GM10266 (cell line): ENCODE measurements around the gene BCKDHA.
"Not testable (repeated sequence)": the region's sequence is repeated elsewhere in the genome, so short reads cannot be mapped to it uniquely, and the experiment has no call there.

Source experiments
- DNase-seq: peaks from one replicate; pipeline ENCODE4 v3.0.0; 2012; ENCODE audit errors: extremely low spot score
- CTCF ChIP-seq: IDR thresholded peaks from 2 replicates; pipeline ENCODE4 v1.5.1; 2012; ENCODE audit warnings: mild to moderate bottlenecking, low read depth; ENCODE audit not compliant: control insufficient read depth, insufficient read depth; ENCODE audit errors: missing control alignments

The BCKDHA gene

GRCh38 chr19:41399525-41399924 lies 1.9 kb downstream of the BCKDHA start:
- DNase-seq: no peak
- no peak for TF ChIP-seq CTCF

- TF ChIP-seq CTCF: no peak
- no peak for DNase-seq
These were observed 3.9 kb downstream of the BCKDHA start for GRCh38 chr19:41401483-41401882.

- no peak for DNase-seq
- TF ChIP-seq CTCF: no peak
These were observed 4.4 kb downstream of the BCKDHA start for GRCh38 chr19:41402010-41402409.

GRCh38 chr19:41403181-41403970 lies 5.8 kb downstream of the BCKDHA start:
- TF ChIP-seq CTCF: no peak
- DNase-seq: no peak

- DNase-seq: no peak
These were observed 8.2 kb downstream of the BCKDHA start for GRCh38 chr19:41405776-41406175.

GRCh38 chr19:41407271-41407670 lies 9.7 kb downstream of the BCKDHA start:
- no peak for DNase-seq
- TF ChIP-seq CTCF: no peak

More at GRCh38 chr19:41405776-41406175, 8.2 kb downstream of the BCKDHA start:
- no peak for TF ChIP-seq CTCF

- TF ChIP-seq CTCF: no peak
- no peak for DNase-seq
These were observed 10.6 kb downstream of the BCKDHA start for GRCh38 chr19:41408256-41408655.

- DNase-seq: not testable (repeated sequence)
These were observed 11.2 kb downstream of the BCKDHA start for GRCh38 chr19:41408846-41409245.
